K562 (cell line): ENCODE measurements around the gene NOP14. TPM values are rescaled to one million over a fixed set of nuclear protein-coding genes. Genes with fewer than 3 reads are reported as not detected.
A peak's percentile ranks its signal among the peaks of the same experiment; 100 is the strongest.

Experiments
- ATAC-seq: fragments of 200-7000 bp; cut with Tn5 transposase; 3 replicates; pipeline ENCODE4 v1.9.1; 2020; ENCODE audit warnings: moderate library complexity
- BruUV-seq: library from RNA; stranded (reverse); fragments of 400-500 nt; replicated peaks from 2 replicates; lab custom pipeline; 2021; lab: Mats Ljungman, UMichigan
- CTCF ChIA-PET: fragments of 300-600 bp; formaldehyde crosslinking; extraction: SDS; loops from one replicate; lab custom pipeline; 2021; ENCODE audit warnings: low intra/inter-chr PET ratio; lab: Yijun Ruan, JAX
- POLR2A ChIA-PET: fragments of 300-600, 350-650 bp; sonication (Branson Sonifier 250); formaldehyde crosslinking; extraction: SDS; loops from one replicate; lab custom pipeline; 2021; ENCODE audit warnings: antibody characterized with exemption, inconsistent platforms; lab: Yijun Ruan, JAX
- DNase-seq, 4 experiments: peaks; one replicate each; pipeline versions ENCODE4 v3.0.0 to v3.0.0-alpha.2; 2011 to 2018; ENCODE audit warnings: low spot score in 3 of 4, mixed read lengths in 3 of 4; ENCODE audit errors: extremely low read depth in 1 of 4
- FAIRE-seq: peaks from 2 replicates; lab custom pipeline; 2011; peaks lifted over from hg19 to GRCh38; lab: Jason Lieb, UNC
- H2AFZ ChIP-seq: 2 replicates; pipeline ENCODE4 v1.6.0; 2011; ENCODE audit warnings: low read depth, low read length, control low read depth, inconsistent platforms
- H3K27ac ChIP-seq: fragments of 200-600 bp; 3 replicates; pipeline ENCODE4 v1.8.0; 2011; ENCODE audit warnings: low read depth, mild to moderate bottlenecking, control low read depth, inconsistent platforms, low read length, moderate library complexity, mixed read lengths; ENCODE audit errors: extremely low read depth
- H3K27me3 ChIP-seq, 2 experiments: fragments of 300-600 bp in 1 of 2; 2 replicates in 1 of 2; 3 replicates in 1 of 2; pipeline versions ENCODE4 v1.6.0 to v1.8.0; 2011; ENCODE audit warnings: inconsistent platforms in 2 of 2, low read length in 2 of 2, mild to moderate bottlenecking in 1 of 2, mixed read lengths in 1 of 2, moderate library complexity in 1 of 2; ENCODE audit not compliant: control insufficient read depth in 2 of 2, insufficient read depth in 2 of 2
- H3K36me3 ChIP-seq: fragments of 300-600 bp; 3 replicates; pipeline ENCODE4 v1.8.0; 2011; ENCODE audit warnings: mild to moderate bottlenecking, low read length, inconsistent platforms; ENCODE audit not compliant: control insufficient read depth, insufficient read depth
- H3K4me1 ChIP-seq, 2 experiments: fragments of 200-600 bp in 1 of 2; replicated peaks in 1 of 2; 2 replicates in 1 of 2; 3 replicates in 1 of 2; pipeline versions ENCODE4 v1.5.1 to v1.8.0; 2011; ENCODE audit warnings: inconsistent platforms in 2 of 2, low read length in 2 of 2, mild to moderate bottlenecking in 1 of 2, mixed read lengths in 1 of 2, moderate library complexity in 1 of 2; ENCODE audit not compliant: control insufficient read depth in 2 of 2, insufficient read depth in 2 of 2
- H3K4me2 ChIP-seq: 2 replicates; pipeline ENCODE4 v1.6.1; 2011; ENCODE audit warnings: low read length, control low read depth, inconsistent platforms, mixed read lengths; ENCODE audit not compliant: insufficient read depth
- H3K4me3 ChIP-seq: fragments of 200-600 bp; sonication (generic), shearing (Covaris generic); 2 replicates; pipeline ENCODE4 v1.5.1; 2016; ENCODE audit warnings: control low read depth, inconsistent platforms
- H3K79me2 ChIP-seq: fragments of 200-600 bp; 3 replicates; pipeline ENCODE4 v1.8.0; 2011; ENCODE audit warnings: low read length, inconsistent platforms; ENCODE audit not compliant: control insufficient read depth, insufficient read depth
- H3K9ac ChIP-seq, 2 experiments: 2 replicates each; pipeline versions ENCODE4 v1.6.0 to v1.6.1; 2011; ENCODE audit warnings: low read depth in 2 of 2, low read length in 2 of 2, control low read depth in 1 of 2, inconsistent platforms in 1 of 2, mild to moderate bottlenecking in 1 of 2, mixed read lengths in 1 of 2; ENCODE audit not compliant: insufficient read depth in 1 of 2
- H3K9me1 ChIP-seq: one replicate; pipeline ENCODE4 v1.6.0; 2011; ENCODE audit warnings: inconsistent platforms, mild to moderate bottlenecking, low read length, moderate library complexity; ENCODE audit not compliant: control insufficient read depth, insufficient read depth
- H3K9me3 ChIP-seq: replicated peaks from 2 replicates; pipeline ENCODE4 v1.5.1; 2011; ENCODE audit warnings: low read depth, low read length, inconsistent platforms; ENCODE audit not compliant: control insufficient read depth, insufficient read depth
- H4K20me1 ChIP-seq: replicated peaks from 2 replicates; pipeline ENCODE4 v1.6.1; 2011; ENCODE audit warnings: low read length, inconsistent platforms, mixed read lengths; ENCODE audit not compliant: control insufficient read depth, insufficient read depth
- AFF4 ChIP-seq: sonication (generic); formaldehyde crosslinking; IDR thresholded peaks from 2 replicates; pipeline ENCODE4 v1.8.0; 2023; ENCODE audit warnings: mild to moderate bottlenecking, missing genetic modification reagents
- NR2C2 ChIP-seq, 2 experiments: fragments of 200-800 bp in 1 of 2; sonication (Bioruptor generic) in 1 of 2; sonication (generic) in 1 of 2; formaldehyde crosslinking in 1 of 2; IDR thresholded peaks; 2 replicates each; pipeline versions ENCODE4 v1.6.1 to v1.8.0; 2016 to 2022; ENCODE audit warnings: mild to moderate bottlenecking in 1 of 2, missing compliant biosample characterization in 1 of 2, missing genetic modification characterization in 1 of 2, missing genetic modification reagents in 1 of 2
- SAP30 ChIP-seq: fragments of 200-600 bp; sonication (generic); IDR thresholded peaks from 2 replicates; pipeline ENCODE4 v1.6.1; 2012; ENCODE audit warnings: borderline replicate concordance, low read depth, mild to moderate bottlenecking, moderate library complexity, low read length, control low read depth, inconsistent platforms; ENCODE audit not compliant: insufficient read depth, poor library complexity, severe bottlenecking
- TCF7 ChIP-seq: sonication (generic); IDR thresholded peaks from 2 replicates; pipeline ENCODE4 v1.6.1; 2016; ENCODE audit warnings: antibody characterized with exemption, borderline replicate concordance
- TGIF2 ChIP-seq: sonication (generic); formaldehyde crosslinking; IDR thresholded peaks from 2 replicates; pipeline ENCODE4 v1.8.1; 2022; ENCODE audit warnings: mild to moderate bottlenecking, missing genetic modification reagents, moderate library complexity
- ZNF740 ChIP-seq, 3 experiments: fragments of 200-800 bp in 1 of 3; sonication (Bioruptor generic) in 1 of 3; sonication (generic) in 1 of 3; formaldehyde crosslinking in 1 of 3; IDR thresholded peaks; 2 replicates each; pipeline versions ENCODE4 v1.6.1 to v1.8.0; 2016 to 2022; ENCODE audit warnings: mild to moderate bottlenecking in 2 of 3, missing compliant biosample characterization in 2 of 3, missing genetic modification characterization in 2 of 3, missing genetic modification reagents in 1 of 3
- WGBS: fragments of 100-300 bp; shearing (Covaris generic); methylation state at CpG from one replicate; pipeline ENCODE4 v1.1.6; 2016; ENCODE audit warnings: low coverage, mixed read lengths; ENCODE audit not compliant: insufficient coverage; ENCODE audit errors: missing lambda C conversion rate; 5-methylcytosine and 5-hydroxymethylcytosine counted together
- in situ Hi-C: fragments of 300-500 bp; cut with MboI; formaldehyde crosslinking; loops from 4 replicates; pipeline ENCODE4 v1.15.0; 2018; ENCODE audit warnings: inconsistent platforms, mixed read lengths
- intact Hi-C: fragments of 100-400 bp; cut with micrococcal nuclease; formaldehyde crosslinking; loops from 2 replicates; pipeline ENCODE4 v1.14.2; 2022
- polyA plus RNA-seq, 8 experiments: library from polyadenylated mRNA; depleted of rRNA in 4 of 8; stranded (reverse) in 5 of 8; unstranded in 3 of 8; fragments of >200 nt; fragmentation: Nextera tagmentation in 2 of 8; fragmentation: Illumina TruSeq in 1 of 8; extraction: Ambion mirVana in 2 of 8; extraction: Trizol in 1 of 8; gene quantifications; 2 replicates each; pipeline versions ENCODE4 v1.2.1 to v1.2.3, GENCODE V29; 2011 to 2014; ENCODE audit warnings: inconsistent platforms in 1 of 8, missing spikeins in 1 of 8
- total RNA-seq, 7 experiments: library from RNA; depleted of rRNA in 6 of 7; stranded (reverse); fragments of >200 nt in 6 of 7; fragmentation: Illumina TruSeq in 2 of 7; extraction: Trizol in 2 of 7; gene quantifications; 2 replicates each; pipeline versions ENCODE4 v1.2.1 to v1.2.3, GENCODE V29; 2011 to 2021; ENCODE audit warnings: low replicate concordance in 1 of 7
- TF ChIP-seq, protein P1 (sequence below), 3 experiments: IDR thresholded peaks in 2 of 3; conservative IDR thresholded peaks in 1 of 3; 2 replicates each; pipeline ENCODE4 v1.5.1; 2011 to 2012; ENCODE audit warnings: low read length in 3 of 3, mild to moderate bottlenecking in 3 of 3, control low read depth in 2 of 3, improper control_type of control experiment in 1 of 3, inconsistent platforms in 1 of 3, low read depth in 1 of 3, mixed read lengths in 1 of 3, moderate library complexity in 1 of 3; ENCODE audit not compliant: insufficient read depth in 2 of 3

NOP14 gene
- total and polyA plus RNA-seq, 9 of the 15 experiments (the other 6 are each of a cell fraction or from before 2014, with no cell fraction given): 12.7 to 76.0 (median 50.9) TPM

DNA sequence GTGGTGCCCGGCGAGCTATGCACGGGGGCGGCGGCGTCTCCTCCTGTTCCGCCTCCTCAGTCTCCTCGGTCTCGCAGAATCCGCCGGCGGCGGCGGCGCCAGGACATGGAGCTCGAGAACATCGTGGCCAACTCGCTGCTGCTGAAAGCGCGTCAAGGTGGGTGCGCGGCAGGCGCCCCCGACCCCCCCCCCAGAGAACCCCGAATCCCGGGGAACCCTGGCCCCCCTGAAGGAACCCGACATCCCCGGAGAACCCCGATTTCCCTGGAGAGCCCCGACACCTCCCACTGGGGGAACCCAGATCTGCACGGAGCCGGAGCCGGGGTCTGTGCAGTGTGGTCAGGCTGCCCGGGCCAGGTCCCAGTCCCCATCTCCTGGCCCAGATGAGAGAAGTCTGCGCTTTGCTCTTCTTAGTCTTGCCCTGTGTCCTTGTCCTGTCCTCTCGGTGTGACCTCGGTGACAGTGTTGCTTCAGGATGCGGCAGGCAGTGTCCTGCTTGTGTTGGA lies 813 bp upstream of the NOP14 start (continued):
- TF ChIP-seq ZNF740 (CRISPR knock-in tag; IDR thresholded peaks at IDR 0.05) (no peak), ZNF740 (tag; IDR thresholded peaks at IDR 0.05) (no peak), SAP30 (peak; percentile 30)
- TF ChIP-seq, all 486 proteins: peak for 10

- H3K9me1 ChIP-seq: no peaks in the 10 kb centered on the region
- peaks cover 56% of the 10 kb centered on the region for H3K79me2 ChIP-seq
- in situ Hi-C loops (no loop called here), intact Hi-C loops (no loop called here)
- BruUV-seq: no TSS peak
- no peaks in the 10 kb centered on the region for H3K27me3 ChIP-seq
- peak overlapping the region; percentile 91 for H3K27ac ChIP-seq
- CTCF ChIA-PET: interaction anchor here (0.8 kb wide), 1 partner anchor 174 kb away, joined by 3 read pairs; no protein-coding TSS in a partner anchor
- DNase-seq: peak in 2 of 4 experiments; percentile 45 to 73
- peaks cover 11% of the 10 kb centered on the region for H4K20me1 ChIP-seq
- peak overlapping the region; percentile 90 for H3K4me3 ChIP-seq
- no peak for FAIRE-seq
- peak; percentile 63 for ATAC-seq
- H3K36me3 ChIP-seq: peaks cover 32% of the 10 kb centered on the region
- H3K9me3 ChIP-seq: no peaks in the 10 kb centered on the region
- H2AFZ ChIP-seq: peak overlapping the region; percentile 80
- under 1% methylated on average over 39 of the region's 40 CpGs for WGBS
- H3K9ac ChIP-seq: peak overlapping the region; percentile 90 to 100
- peak overlapping the region; percentile 82 for H3K4me2 ChIP-seq
- peaks cover 20 to 24% of the 10 kb centered on the region in 2 experiments; a peak in 4 of 5 replicates for H3K4me1 ChIP-seq
- POLR2A ChIA-PET: interaction anchor here (1.0 to 3.5 kb wide), 7 partner anchors 9 to 127 kb away, joined by 3 to 30 read pairs (median 7); no protein-coding TSS in a partner anchor
- TF ChIP-seq TGIF2 (CRISPR knock-in tag): peak; percentile 65; the same call in 1 of the 2 replicates
- TF ChIP-seq TCF7: 0 out of 2 replicates have a peak, but pooled peaks have one; percentile 25
- TF ChIP-seq, protein P1, sequence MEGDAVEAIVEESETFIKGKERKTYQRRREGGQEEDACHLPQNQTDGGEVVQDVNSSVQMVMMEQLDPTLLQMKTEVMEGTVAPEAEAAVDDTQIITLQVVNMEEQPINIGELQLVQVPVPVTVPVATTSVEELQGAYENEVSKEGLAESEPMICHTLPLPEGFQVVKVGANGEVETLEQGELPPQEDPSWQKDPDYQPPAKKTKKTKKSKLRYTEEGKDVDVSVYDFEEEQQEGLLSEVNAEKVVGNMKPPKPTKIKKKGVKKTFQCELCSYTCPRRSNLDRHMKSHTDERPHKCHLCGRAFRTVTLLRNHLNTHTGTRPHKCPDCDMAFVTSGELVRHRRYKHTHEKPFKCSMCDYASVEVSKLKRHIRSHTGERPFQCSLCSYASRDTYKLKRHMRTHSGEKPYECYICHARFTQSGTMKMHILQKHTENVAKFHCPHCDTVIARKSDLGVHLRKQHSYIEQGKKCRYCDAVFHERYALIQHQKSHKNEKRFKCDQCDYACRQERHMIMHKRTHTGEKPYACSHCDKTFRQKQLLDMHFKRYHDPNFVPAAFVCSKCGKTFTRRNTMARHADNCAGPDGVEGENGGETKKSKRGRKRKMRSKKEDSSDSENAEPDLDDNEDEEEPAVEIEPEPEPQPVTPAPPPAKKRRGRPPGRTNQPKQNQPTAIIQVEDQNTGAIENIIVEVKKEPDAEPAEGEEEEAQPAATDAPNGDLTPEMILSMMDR (IDR thresholded peaks at IDR 0.05 in 2 of 3, conservative IDR thresholded peaks at IDR 0.05 in 1 of 3; ENCODE audit: insufficient read depth in 2 of 3, low read depth in 1 of 3, low read length in 3 of 3): no peak
- no peak for TF ChIP-seq AFF4 (CRISPR knock-in tag)
- TF ChIP-seq NR2C2 (CRISPR knock-in tag; IDR thresholded peaks at IDR 0.05): 0 out of 2 replicates have a peak, but pooled peaks have one; percentile 6
- no peak for TF ChIP-seq NR2C2 (tag; IDR thresholded peaks at IDR 0.05)
These were observed 512 bp downstream of the NOP14 start for GRCh38 chr4:2962614-2963174.
